ENCODE measurements around the gene SGSM2. TPM values are rescaled to one million over a fixed set of nuclear protein-coding genes. Genes with fewer than 3 reads are reported as not detected.

The SGSM2 gene
- total and polyA plus RNA-seq, 10 donors: 30.7 to 90.4 (median 69.6) TPM

GRCh38 chr17:2401426-2402221 lies 64.3 kb downstream of the SGSM2 start:
- 0 to 1% (median 1%) methylated on average over 12 to 72 of the region's 72 CpGs for WGBS, 5 donors

GRCh38 chr17:2402544-2402943 lies 65.2 kb downstream of the SGSM2 start:
- H3K36me3 ChIP-seq: peaks cover 0 to 5% (median 0%) of the 10 kb centered on the region in 6 donors
- 22 to 29% (median 29%) methylated on average over 12 to 15 of the region's 15 CpGs for WGBS, 5 donors
- DNase-seq: peak; percentile 81
- intact Hi-C loops (cut with DNase I; ENCODE audit: low total_unique reads): no loop called here
- H3K9me3 ChIP-seq: no peaks in the 10 kb centered on the region
- no peaks in the 10 kb centered on the region for H3K27me3 ChIP-seq (replicated peaks in 1 of 7)
- peaks cover 12 to 73% (median 44%) of the 10 kb centered on the region in 6 donors for H3K4me1 ChIP-seq
- TF ChIP-seq POLR2A (IDR thresholded peaks at IDR 0.05) (no peak), CTCF (IDR thresholded peaks at IDR 0.05 in 8 of 11, conservative IDR thresholded peaks at IDR 0.05 in 3 of 11) (no peak), POLR2AphosphoS5 (IDR thresholded peaks at IDR 0.05) (no peak)
- H3K27ac ChIP-seq: peak overlapping the region; percentile 92 to 100 (median 98)
- H3K4me3 ChIP-seq: peak overlapping the region in 7 of 8 donors; percentile 78 to 99 (median 94)

More at GRCh38 chr17:2401426-2402221, 64.3 kb downstream of the SGSM2 start:
- no peaks in the 10 kb centered on the region for H3K27me3 ChIP-seq (replicated peaks in 1 of 7)
- intact Hi-C loops (cut with DNase I; ENCODE audit: low total_unique reads): no loop called here
- no peaks in the 10 kb centered on the region for H3K9me3 ChIP-seq
- DNase-seq: peak; percentile 100
- TF ChIP-seq POLR2A (IDR thresholded peaks at IDR 0.05): peak in 1 of 3 donors; percentile 82
- TF ChIP-seq POLR2AphosphoS5 (IDR thresholded peaks at IDR 0.05): peak; percentile 79 to 88 (median 85)
- peak in 2 of 11 experiments; percentile 4 to 7 for TF ChIP-seq CTCF (IDR thresholded peaks at IDR 0.05 in 8 of 11, conservative IDR thresholded peaks at IDR 0.05 in 3 of 11)
- peaks cover 0 to 3% (median 0%) of the 10 kb centered on the region in 6 donors for H3K36me3 ChIP-seq
- peaks cover 21 to 76% (median 53%) of the 10 kb centered on the region in 6 donors for H3K4me1 ChIP-seq
- peak overlapping the region; percentile 92 to 100 (median 98) for H3K27ac ChIP-seq
- H3K4me3 ChIP-seq: peak overlapping the region; percentile 33 to 99 (median 91)

- 93 to 97% (median 95%) methylated on average over 4 of the region's 4 CpGs for WGBS, 5 donors
- intact Hi-C loops (cut with DNase I; ENCODE audit: low total_unique reads): no loop called here
- Histone ChIP-seq H3K27me3 (replicated peaks in 1 of 7) (no peaks in the 10 kb centered on the region), H3K4me3 (no peak overlapping the region), H3K9me3 (no peaks in the 10 kb centered on the region), H3K27ac (peak overlapping the region in 2 of 8 donors; percentile 97 to 100), H3K4me1 (peaks cover 7 to 69% (median 39%) of the 10 kb centered on the region in 6 donors), H3K36me3 (peaks cover 0 to 5% (median 0%) of the 10 kb centered on the region in 6 donors)
- TF ChIP-seq CTCF (IDR thresholded peaks at IDR 0.05 in 8 of 11, conservative IDR thresholded peaks at IDR 0.05 in 3 of 11) (no peak), POLR2A (IDR thresholded peaks at IDR 0.05) (no peak), POLR2AphosphoS5 (IDR thresholded peaks at IDR 0.05) (no peak)
- DNase-seq: no peak
Measured at GRCh38 chr17:2403044-2403443, 65.7 kb downstream of the SGSM2 start.
